ENCODE results near the gene FRMPD1.

Gene FRMPD1

GRCh38 chr9:37790096-37790495, 139.3 kb downstream of the FRMPD1 start:
- DNase-seq, result no peak

GRCh38 chr9:37792122-37792521, 141.4 kb downstream of the FRMPD1 start:
- no peak for DNase-seq

DNA sequence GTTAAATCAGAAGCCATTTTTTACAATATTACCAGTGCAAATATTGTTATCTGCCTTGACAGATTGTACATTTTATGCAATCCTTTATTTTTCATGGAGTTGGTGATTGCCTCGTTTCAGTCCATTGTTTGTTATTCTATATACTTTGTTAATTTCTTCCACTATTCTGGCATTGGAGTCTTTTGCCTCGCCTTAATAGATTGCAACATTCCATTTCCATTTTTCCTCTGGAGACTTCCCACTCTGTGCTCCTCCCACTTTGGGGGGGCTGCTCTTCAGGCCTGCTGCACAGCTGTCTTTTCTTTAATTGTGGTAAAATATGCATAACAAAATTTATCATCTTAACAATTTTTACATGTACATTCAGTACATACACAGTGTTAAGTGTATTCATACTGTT, 145.5 kb downstream of the FRMPD1 start:
- DNase-seq, result no peak

Measured in CD4-positive, alpha-beta T cell treated with Interleukin-12 subunit alpha and Interleukin-12 subunit beta, for 1 hour (primary cell).